ENCODE results near the gene CRYL1. TPM values are rescaled to one million over a fixed set of nuclear protein-coding genes. Genes with fewer than 3 reads are reported as not detected.

CRYL1 gene
- total and polyA plus RNA-seq, 2 of the 8 experiments (the other 6 are each of a cell fraction or from before 2014, with no cell fraction given) = 1.9 to 6.4 TPM

GRCh38 chr13:20412691-20413355 lies 112.8 kb downstream of the CRYL1 start:
- Histone ChIP-seq H3K79me2 (ENCODE audit: control insufficient read depth in 1 of 2, insufficient read depth in 2 of 2, low read length in 2 of 2) (no peaks in the 10 kb centered on the region), H2BK20ac (ENCODE audit: low read length) (no peak overlapping the region), H3K36me3 (ENCODE audit: control insufficient read depth in 2 of 4, insufficient read depth in 4 of 4, low read length in 3 of 4) (no peaks in the 10 kb centered on the region), H2BK15ac (ENCODE audit: low read length) (no peak overlapping the region), H3K23me2 (ENCODE audit: low read depth, low read length) (no peaks in the 10 kb centered on the region), H4K8ac (ENCODE audit: extremely low read depth, insufficient read depth, low read length) (no peak overlapping the region), H3K4me3 (ENCODE audit: extremely low read depth in 1 of 4, insufficient read depth in 2 of 4, low read depth in 3 of 4, low read length in 4 of 4) (peak overlapping the region in 2 of 4 experiments; percentile 15 to 19; a peak in 2 of 8 replicates), H2BK12ac (ENCODE audit: low read depth, low read length) (peak overlapping the region; percentile 82; the same call in 1 of the 2 replicates), H3K56ac (replicated peaks; ENCODE audit: insufficient read length, low read depth, low read length) (no peak overlapping the region), H4K91ac (replicated peaks; ENCODE audit: insufficient read length, low read length) (no peak overlapping the region), H2AK5ac (ENCODE audit: low read depth, low read length) (no peak overlapping the region), H3K79me1 (ENCODE audit: low read depth, low read length) (no peaks in the 10 kb centered on the region), H3K9ac (replicated peaks in 1 of 4; ENCODE audit: extremely low read depth in 1 of 4, low read depth in 3 of 4, low read length in 3 of 4) (no peak overlapping the region), H3K4me1 (replicated peaks in 1 of 4; ENCODE audit: control insufficient read depth in 3 of 4, insufficient read depth in 4 of 4, low read length in 3 of 4) (peaks cover 4 to 18% (median 10%) of the 10 kb centered on the region in 4 experiments), H4K20me1 (replicated peaks in 1 of 2; ENCODE audit: control insufficient read depth in 1 of 2, insufficient read depth in 2 of 2, low read length in 2 of 2) (no peaks in the 10 kb centered on the region), H3K18ac (ENCODE audit: extremely low read depth, low read length) (no peak overlapping the region; the same call in 1 of the 2 replicates), H3K9me3 (ENCODE audit: insufficient read depth in 2 of 2, low read depth in 1 of 2, low read length in 1 of 2) (peaks cover 0 to 9% of the 10 kb centered on the region in 2 experiments; a peak in 1 of 4 replicates), H3K14ac (ENCODE audit: insufficient read length) (no peak overlapping the region), H4K5ac (ENCODE audit: insufficient read length, low read depth, low read length) (no peak overlapping the region), H3K4me2 (ENCODE audit: insufficient read depth in 1 of 2, low read depth in 2 of 2, low read length in 2 of 2) (peak overlapping the region; percentile 43 to 55), H2BK5ac (ENCODE audit: low read depth, low read length) (0 out of 2 replicates have a peak overlapping the region, but pooled peaks have one; percentile 22), H3K27me3 (replicated peaks in 1 of 4; ENCODE audit: control insufficient read depth in 3 of 4, extremely low read depth in 1 of 4, insufficient read depth in 3 of 4, low read length in 3 of 4) (peaks cover 0 to 18% (median 12%) of the 10 kb centered on the region in 4 experiments; a peak in 6 of 7 replicates), H2AFZ (ENCODE audit: low read length) (no peak overlapping the region), H3K4ac (replicated peaks; ENCODE audit: insufficient read length, low read depth, low read length) (no peak overlapping the region), H3K23ac (ENCODE audit: insufficient read length) (no peak overlapping the region), H2BK120ac (replicated peaks; ENCODE audit: low read depth, low read length) (no peak overlapping the region), H3K27ac (ENCODE audit: low read depth, low read length) (0 out of 2 replicates have a peak overlapping the region, but pooled peaks have one; percentile 11)
- ChIA-PET POLR2A (ENCODE audit: partially characterized antibody) (no interaction called here), CTCF (ENCODE audit: partially characterized antibody) (interaction anchor here (1.2 kb wide), 1 partner anchor 76 kb away, joined by 3 read pairs; no protein-coding TSS in a partner anchor)
- WGBS, 2 experiments (ENCODE audit: extremely low coverage in 1 of 2, insufficient coverage in 1 of 2, insufficient read length in 1 of 2, insufficient replicate concordance in 2 of 2, low coverage in 1 of 2, low lambda C conversion rate in 2 of 2, missing lambda C conversion rate in 1 of 2) = 8% methylated on average over 7 of the region's 7 CpGs; no CpG with 5 or more reads in 1 of the 2 experiments
- peak; percentile 91 for FAIRE-seq
- DNase-seq (ENCODE audit: low read depth in 1 of 2, low spot score in 2 of 2) = peak in 1 of 2 experiments; percentile 71
- TF ChIP-seq TCF12 (IDR thresholded peaks at IDR 0.05; ENCODE audit: low read depth, low read length) = no peak
- TF ChIP-seq MAX (IDR thresholded peaks at IDR 0.05) = peak; percentile 71
- no peak for TF ChIP-seq BRCA1 (IDR thresholded peaks at IDR 0.05; ENCODE audit: low read depth, low read length)
- peak; percentile 52; the same call in 1 of the 2 replicates for TF ChIP-seq RBBP5 (IDR thresholded peaks at IDR 0.05; ENCODE audit: borderline replicate concordance, low read depth, low read length)
- no peak for TF ChIP-seq YY1 (IDR thresholded peaks at IDR 0.05; ENCODE audit: low read depth, low read length)
- no peak for TF ChIP-seq TBP (IDR thresholded peaks at IDR 0.05; ENCODE audit: low read depth, low read length)
- no peak for TF ChIP-seq BCL11A (IDR thresholded peaks at IDR 0.05; ENCODE audit: low read depth in 2 of 2, low read length in 2 of 2)
- TF ChIP-seq SIN3A (conservative IDR thresholded peaks at IDR 0.05 in 1 of 2, IDR thresholded peaks at IDR 0.05 in 1 of 2; ENCODE audit: low read depth in 1 of 2, low read length in 2 of 2) = no peak
- no peak for TF ChIP-seq KDM1A (IDR thresholded peaks at IDR 0.05; ENCODE audit: borderline replicate concordance, low read length)
- TF ChIP-seq, protein P1, sequence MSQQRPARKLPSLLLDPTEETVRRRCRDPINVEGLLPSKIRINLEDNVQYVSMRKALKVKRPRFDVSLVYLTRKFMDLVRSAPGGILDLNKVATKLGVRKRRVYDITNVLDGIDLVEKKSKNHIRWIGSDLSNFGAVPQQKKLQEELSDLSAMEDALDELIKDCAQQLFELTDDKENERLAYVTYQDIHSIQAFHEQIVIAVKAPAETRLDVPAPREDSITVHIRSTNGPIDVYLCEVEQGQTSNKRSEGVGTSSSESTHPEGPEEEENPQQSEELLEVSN (IDR thresholded peaks at IDR 0.05) = peak; percentile 36; the same call in 1 of the 2 replicates
- TF ChIP-seq SRF (IDR thresholded peaks at IDR 0.05; ENCODE audit: low read depth, low read length) = peak; percentile 34; the same call in 1 of the 2 replicates
